Left lobe of liver (tissue), 2 donors: ENCODE results near the gene OSBPL3. TPM values are rescaled to one million over a fixed set of nuclear protein-coding genes. Genes with fewer than 3 reads are reported as not detected.
A peak's percentile ranks its signal among the peaks of the same experiment; 100 is the strongest.

Experiments used
- ATAC-seq: fragments of 200-7000 bp; cut with Tn5 transposase; one replicate; pipeline ENCODE4 v1.9.1; 2020; ENCODE audit warnings: mild to moderate bottlenecking, moderate library complexity
- DNase-seq: peaks from one replicate; pipeline ENCODE4 v3.0.0-alpha.2; 2020; ENCODE audit warnings: low spot score
- total RNA-seq: library from RNA; stranded (reverse); gene quantifications from one replicate; pipeline ENCODE4 v1.2.1, GENCODE V29; 2021
- donor health status: DM: no; HTN: no; CAD: no; lungs with moderate emphysema.
- donor health status: DM: no; HTN: yes; CAD: no.

OSBPL3 gene
- total RNA-seq, 1 donor from 2014 or later, result 0.58 TPM

DNA sequence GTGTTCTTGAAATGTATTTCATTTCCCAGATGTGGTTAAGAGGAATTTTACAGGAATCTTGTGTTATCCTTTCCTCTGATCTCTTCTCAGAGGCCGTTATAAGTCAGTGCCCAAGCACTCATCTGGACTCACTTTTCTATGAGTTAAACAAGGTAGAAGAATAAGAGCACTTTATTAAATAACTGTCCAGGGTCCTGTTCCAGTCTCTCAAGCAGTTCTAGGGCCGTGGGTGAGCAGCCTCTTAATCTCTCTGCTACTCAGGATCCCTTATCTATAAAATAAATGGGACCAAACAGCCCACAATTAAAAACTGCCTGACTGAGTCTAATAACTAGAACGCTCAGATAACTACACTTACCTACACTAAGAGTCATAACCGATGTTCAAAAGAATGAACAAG lies 111.2 kb downstream of the OSBPL3 start:
- DNase-seq (no peak), ATAC-seq (no peak)

DNA sequence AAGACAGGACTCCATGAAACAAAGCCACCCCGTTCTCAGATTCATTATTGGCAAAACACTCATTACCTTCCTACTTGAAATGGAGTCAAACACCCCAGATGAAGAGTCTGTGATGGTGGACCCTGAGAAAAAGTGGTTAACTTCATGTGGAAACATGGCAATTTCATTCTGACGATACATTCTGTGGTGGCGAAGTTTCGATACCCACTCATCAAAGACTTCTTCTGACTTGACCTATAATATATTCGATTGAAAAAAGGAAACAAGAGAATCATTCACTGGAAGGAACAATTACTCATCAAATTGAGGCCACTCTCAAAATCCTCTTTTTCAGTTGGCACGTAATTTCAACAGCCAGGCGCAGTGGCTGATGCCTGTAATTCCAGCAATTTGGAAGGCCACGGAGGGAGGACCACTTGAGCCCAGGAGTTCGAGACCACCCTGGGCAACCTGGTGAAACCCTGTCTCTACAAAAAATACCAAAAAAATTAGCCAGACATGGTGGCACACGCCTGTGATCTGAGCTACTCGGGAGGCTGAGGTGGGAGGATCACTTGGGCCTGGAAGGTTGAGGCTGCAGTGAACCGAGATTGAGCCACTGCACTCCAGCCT lies 113.9 kb downstream of the OSBPL3 start:
- DNase-seq (no peak), ATAC-seq (no peak)

DNA sequence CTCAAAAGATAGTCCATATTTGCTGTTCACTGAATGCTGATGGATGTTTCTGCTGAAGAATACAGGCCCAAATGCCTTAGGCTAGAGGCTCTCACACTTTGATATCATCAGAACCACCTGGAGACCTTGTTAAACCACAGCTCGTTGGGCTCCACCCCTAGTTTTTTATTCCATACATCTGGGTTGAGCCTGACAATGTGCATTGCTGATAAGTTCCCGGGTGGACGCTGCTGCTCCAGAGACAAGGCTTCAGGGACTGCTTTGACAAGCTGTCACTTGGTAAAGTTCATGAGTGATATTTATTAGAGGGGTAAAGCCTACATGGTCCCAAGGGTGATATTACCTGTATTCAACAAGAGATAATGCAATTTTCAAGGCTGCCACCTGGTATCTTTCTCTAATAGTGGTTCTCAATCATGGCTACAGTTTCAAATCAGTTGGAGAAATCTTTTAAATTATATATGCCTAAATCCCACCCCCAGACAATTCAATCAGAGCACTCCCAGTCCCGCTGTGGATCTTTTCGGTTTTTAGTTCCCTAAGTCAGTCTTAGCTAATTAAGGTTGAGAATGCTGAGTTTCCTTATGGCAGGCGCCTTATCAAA lies 115.7 kb downstream of the OSBPL3 start:
- DNase-seq (no peak), ATAC-seq (no peak)

DNA sequence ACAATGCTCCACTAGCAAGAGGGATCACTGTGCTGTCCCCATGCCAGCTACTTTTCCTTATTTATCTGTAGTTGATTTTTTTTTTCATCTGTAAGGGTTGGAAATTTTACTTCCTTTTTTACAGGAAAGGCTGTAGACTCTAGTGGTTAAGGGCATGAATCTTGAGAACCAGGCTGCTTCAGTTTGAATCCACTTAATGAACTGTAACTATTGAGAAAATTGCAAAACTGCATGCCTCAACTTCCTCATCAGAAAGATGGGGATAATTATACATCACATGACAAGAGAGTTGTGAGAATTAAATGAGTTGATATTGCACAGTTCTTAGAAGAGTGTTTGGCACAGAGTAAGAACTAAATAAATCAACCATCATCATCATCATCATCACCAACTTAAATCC lies 116.4 kb downstream of the OSBPL3 start:
- DNase-seq (no peak), ATAC-seq (no peak)

DNA sequence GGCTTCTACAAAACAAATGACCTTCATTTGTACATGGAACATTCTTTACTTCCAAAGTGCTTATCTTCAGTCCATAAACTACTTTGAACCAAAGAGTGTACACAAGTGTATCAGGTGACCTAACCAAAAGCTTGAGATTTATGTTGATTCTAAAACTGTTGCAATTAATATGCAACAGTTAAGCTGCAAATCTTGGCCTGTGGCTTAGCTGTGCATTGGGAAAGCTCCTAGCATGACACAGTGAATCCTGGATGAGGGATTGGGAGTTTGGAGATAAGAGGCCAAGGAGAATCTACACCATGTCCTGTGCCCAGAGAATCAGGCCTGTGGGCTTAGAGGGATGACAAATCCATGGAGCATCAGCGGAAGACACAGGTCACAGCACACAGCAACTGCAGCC lies 117.5 kb downstream of the OSBPL3 start:
- ATAC-seq, result no peak
- DNase-seq, result no peak

DNA sequence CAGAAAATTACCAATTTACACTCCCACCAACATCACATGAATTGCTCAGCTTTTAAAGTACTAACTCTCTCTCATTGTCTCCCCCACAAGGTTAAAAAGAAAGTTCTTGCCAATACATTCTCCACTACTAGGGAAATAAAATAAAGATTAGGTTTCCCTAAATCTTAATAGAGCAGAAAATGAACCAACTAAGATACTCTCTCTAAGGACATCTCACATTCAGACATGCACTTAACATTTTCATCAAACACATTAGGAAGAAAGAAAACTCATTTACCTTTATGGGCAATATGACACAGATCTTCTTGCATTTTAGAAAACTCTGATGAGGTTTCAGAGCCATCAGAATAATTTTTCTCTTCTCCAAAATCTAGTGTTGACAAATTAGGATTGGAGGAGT lies 118.6 kb downstream of the OSBPL3 start:
- no peak for DNase-seq
- no peak for ATAC-seq

DNA sequence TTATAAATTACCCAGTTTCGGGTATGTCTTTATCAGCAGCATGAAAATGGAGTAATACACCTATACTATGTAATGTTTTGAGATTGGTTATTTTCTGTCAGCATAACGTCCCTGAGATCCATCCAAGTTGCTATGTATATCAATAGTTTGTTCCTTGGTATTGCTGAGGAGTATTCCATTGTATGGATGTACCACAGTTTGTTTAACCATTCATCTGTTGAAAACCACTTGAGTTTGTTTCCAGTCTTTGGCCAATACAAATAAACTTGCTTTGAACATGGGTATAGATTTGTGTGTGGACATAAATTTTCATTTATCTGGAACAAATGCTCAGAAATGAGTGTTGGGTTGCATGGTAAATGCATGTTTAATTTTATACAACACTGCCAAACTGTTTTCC lies 119.4 kb downstream of the OSBPL3 start:
- ATAC-seq (no peak), DNase-seq (no peak)

DNA sequence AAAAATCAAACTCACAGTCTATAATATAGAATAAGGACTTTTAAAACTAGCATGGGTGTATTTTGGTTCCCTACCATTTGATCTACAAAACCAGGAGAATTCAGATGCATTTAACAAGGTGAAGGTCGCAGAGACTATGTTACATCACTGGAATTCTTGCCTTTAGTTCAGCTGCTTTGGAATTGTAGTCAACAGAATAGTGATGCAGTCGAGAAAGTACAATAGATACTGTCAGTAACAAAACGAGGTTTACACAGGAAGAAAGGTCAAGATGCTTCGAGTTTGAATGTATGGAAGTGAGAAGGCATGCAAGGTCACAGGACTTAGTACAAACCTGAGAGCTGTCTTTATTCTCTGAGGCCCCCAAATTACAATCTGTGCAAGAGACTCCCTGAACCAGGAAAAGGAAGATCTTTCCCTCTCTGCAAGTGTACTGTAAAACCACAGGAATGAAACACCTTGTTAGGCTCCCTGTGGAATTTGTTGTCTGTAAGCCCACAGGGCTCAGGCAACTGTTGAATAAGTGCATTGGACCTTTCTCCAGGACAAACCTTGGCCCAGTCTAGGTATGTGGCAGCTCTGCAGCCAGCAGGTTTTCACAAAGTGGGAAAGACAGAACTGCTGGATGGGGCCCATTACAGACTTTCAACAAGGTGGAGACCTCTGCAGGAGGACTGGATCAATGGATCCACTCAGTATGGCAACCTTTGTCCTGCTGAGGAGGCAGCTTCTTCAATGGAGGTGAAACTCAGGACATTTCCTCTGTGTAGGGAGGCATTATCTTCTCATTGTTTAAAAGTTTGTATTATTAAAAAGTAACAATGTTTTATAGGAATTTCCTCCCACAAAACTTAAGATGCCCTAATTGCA lies 121.6 kb downstream of the OSBPL3 start:
- DNase-seq (no peak), ATAC-seq (no peak)

DNA sequence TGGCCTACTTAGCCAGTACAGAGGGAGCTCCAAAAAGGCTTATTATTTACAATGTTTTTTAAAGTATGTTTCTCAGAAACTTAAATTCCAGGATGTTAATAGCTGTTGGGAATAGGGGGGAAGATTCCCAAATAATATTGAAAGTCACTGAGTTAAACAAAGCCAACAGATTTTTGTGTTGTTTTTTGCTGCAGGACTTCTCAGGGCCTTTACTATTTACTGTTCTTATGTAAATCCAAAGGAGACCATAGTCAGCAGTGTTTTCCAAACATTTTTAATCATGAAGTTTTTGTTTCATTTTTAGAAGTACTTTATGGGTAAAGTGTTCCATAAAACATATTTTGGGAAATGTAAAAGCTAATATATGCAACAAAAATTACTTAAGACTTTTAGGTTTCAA lies 122.4 kb downstream of the OSBPL3 start:
- ATAC-seq, result no peak
- no peak for DNase-seq

DNA sequence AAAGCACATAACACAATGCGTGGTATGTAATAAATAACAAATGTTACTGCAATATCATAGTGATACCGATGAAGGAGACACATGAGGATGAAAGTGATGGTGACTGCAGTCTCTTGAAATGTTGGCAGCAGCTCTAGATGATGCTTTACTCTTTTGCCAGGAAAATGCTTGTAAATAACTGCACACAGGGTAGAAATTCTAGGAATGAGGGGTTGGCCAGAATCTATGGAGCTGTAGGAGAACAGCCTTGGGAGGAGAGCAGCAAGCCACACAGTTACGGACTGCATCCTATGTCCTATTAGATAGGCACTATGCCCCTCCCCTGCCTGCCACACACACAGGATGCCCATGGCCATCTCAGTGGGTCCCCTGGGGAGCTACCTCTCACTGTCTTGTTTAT lies 125.1 kb downstream of the OSBPL3 start:
- DNase-seq, result no peak

DNA sequence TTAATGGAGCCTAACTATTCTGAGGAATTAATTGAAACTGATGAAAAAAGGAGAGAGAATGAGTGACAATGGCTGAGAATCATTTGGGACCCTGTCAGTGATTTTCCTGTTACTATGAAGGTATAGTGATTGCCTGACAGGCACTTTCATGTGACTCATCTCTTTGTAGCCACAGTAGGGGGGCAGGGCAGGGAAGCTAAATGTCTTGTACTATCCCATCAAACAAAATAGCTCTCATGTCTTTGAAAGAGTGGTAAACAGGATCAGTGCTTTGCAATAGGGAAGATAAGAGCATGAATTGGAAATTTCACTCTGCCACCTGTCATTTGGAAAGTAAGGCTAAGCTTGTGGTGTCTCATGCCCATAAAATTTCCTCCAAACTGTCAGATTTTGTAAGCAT lies 128.2 kb downstream of the OSBPL3 start:
- DNase-seq (no peak), ATAC-seq (no peak)

More for the DNA sequence above, 125.1 kb downstream of the OSBPL3 start:
- ATAC-seq, result no peak

DNA sequence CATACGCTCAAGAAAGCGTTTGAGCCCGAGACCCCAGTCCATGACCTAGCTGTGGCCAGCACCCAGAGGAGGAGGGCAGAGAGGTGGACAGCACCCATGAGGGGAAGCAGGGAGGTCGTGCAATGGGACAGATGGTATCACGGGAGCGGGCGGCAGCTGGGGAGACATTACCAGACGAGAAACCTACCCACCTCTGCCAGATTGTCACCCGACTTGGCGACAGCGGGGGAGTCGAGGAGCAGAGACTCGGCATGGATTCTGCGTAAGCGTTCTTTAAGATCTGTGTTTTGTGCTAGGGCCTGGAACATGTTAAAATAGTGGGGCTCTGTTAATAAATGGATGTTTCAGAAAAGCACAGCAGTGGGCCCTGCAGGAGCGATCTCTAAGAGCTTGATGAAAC lies 131.1 kb downstream of the OSBPL3 start:
- no peak for ATAC-seq
- no peak for DNase-seq

DNA sequence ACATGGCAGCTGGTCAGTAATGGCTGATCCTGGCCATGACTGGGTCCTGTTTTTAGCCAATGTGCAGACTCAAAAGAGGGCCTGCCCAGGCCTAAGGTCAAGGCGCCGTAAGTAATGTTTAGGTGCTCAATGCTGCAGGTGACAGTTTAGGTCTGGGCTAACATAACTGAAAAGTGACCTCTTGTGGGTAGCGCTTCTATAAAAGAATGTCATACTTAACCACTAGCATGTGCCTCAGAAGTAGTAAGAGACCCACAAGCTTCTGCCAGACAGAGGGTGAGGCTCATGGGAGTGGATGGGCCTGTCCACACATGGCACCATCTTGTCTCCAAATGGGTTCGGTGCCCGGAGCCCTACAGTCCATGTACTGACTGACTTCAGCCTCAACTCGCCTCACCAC lies 132.2 kb downstream of the OSBPL3 start:
- no peak for ATAC-seq
- DNase-seq, result no peak

DNA sequence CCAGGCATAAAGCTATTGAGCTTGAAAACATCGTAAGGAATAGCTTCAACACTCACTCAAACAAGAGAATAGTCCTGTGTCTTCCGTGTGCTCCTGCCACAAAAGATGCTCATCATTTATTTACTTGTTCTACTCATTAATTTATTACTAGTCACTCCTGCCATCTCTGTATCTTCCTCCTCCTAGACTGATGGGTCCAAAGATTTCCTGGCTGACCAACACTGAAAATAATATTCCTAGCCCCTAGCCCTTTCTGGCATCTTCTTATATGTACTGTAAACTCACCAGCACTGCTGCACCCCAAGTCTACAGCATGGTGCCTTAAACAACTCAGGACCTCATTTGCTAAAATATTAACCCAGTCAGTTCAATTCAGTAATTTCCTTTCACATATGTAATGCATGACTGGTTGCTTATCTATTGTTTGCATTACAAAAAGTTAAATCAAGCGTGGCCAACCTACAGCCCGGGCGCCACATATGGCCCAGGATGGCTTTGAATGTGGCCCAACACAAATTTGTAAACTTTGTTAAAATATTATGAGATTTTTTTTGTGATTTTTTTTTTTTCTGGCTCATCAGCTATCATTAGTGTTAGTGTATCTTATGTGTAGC lies 136.1 kb downstream of the OSBPL3 start:
- DNase-seq, result no peak
- no peak for ATAC-seq

DNA sequence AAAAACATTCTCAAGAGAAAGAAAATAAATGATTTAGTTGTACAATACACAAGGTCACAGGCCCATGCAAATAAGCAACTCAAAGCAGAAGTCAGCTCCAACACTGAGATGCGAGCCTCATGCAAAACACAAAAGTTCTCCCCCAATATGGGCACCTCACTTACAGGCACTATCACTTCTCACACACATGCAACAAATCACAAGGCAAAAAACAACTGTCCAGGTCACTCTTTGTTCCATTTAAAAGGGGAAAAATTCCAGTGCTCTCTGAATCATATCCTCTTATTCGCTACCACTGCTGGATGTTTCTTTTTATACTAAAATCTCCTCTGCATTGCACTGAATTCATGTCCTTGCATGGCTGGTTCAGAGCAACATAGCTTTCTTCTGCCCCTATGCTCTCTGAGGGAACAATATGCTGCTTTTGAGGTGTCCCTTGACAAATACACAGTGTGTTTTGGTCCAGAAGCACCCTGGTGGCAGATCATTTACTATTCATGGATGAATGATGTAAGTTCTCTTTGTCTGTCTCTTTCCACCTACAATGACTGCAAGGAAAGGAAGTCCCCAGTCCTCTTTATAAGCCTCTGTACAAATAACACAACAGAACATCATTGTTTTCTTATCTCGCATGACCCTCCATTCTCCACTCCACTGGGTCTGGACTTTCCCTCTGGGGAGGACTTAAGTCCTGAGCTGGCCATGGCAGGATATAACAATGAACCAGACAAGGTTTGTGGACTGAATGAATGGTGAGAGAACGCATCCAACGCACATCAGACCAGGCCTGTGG lies 137.3 kb downstream of the OSBPL3 start:
- no peak for ATAC-seq
- no peak for DNase-seq

DNA sequence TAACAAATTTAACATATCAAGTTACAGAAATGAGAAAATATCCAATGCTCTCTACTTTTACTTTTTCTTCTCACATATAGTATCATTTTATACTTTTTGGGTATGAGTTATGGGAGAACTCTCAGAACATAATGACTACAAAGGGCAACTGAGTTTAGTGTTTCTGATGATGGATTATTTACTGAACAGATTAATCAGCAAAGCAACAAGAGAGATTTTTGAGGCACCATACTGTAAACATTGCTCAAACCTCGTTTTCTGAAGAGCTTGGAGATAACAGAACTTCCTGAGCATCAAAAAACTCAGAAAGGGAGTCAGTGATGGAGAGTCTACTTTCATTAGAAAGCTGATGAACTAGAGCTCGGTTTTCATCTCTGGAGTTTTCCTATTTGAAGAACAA lies 137.9 kb downstream of the OSBPL3 start:
- DNase-seq (no peak), ATAC-seq (no peak)

DNA sequence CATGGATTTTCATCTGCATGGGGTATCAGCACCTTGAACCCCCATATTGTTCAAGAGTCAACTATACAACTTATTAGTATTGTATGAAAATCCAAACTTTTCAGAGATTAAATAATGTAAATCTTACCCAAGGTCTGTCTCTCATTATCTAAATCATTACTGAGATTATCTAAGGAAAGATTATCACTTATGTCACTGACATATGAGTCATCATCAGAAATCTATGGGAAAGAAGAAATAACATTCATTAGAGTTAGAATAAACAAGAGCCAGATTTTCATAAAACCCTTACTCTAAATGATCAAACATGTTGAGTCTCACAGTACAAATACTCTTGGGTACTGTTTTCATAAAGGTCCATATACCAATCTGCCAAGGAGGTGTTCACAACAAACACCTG lies 139.4 kb downstream of the OSBPL3 start:
- no peak for DNase-seq
- no peak for ATAC-seq

DNA sequence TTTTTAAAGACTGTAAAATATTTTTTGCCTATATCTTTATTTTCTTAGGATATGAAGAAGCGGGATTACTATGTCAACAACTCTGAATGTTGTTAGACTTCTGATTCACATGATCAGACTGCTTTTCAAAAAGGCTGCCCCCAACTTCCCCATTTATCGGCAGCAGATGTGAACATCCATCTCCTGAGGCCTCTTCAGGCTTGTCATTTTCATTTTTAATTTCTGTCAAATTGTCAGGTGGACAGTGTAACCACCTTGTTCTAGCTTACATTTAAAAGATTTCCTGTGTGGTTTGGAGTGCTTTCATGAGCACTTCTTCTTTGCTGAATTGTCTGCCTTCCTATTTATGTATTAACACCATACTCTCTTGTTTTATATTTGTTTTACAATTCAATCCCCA lies 143.9 kb downstream of the OSBPL3 start:
- DNase-seq (no peak), ATAC-seq (no peak)

DNA sequence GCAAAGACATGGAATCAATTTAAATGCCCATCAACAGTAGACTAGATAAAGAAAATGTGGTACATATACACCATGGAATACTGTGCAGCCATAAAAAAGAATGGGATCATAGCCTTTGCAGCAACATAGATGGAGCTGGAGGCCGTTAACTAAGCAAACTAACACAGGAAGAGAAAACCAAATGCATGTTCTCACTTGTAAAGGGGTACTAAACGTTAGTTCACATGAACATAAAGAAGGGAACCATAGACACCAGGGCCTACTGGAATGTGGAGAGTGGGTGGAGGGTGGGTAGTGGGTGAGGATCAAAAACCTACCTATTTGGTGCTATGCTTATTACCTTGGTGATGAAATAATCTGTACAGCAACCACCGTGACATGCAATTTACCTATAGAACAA lies 144.3 kb downstream of the OSBPL3 start:
- ATAC-seq (no peak), DNase-seq (no peak)

DNA sequence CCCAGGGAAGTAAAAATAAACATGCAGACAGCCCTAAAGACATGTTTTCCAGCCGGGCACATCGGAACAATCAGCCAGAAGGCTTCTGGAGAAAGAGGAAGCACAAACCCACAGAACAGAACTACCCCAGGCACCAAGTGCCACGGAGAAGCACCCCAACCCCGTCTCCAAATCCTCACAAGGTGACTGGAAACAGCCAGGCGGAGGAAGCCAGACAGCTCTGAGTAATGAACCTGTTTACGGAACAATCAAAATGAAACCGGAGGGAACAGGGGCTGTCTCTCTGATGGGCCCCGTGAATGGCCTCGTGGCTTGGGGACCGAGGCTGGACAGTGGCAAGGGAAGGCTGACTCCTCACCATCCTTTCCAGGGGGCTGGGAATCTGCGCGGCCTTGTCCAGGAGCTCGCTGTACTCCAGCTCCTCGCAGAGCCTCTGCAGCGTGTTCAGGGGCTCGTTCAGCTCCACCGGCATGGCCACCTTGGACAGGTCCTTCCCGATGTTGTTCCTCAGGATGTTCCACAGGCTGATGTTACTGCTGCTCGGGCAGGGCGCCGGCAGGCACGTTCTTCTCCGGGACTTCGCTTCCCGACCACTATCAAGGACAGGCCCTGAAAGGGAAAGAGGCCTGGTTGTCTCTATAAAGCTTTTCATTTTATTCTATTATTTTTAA lies 145.7 kb downstream of the OSBPL3 start:
- DNase-seq (no peak), ATAC-seq (peak; percentile 13)
